GM12878 (cell line): ENCODE data around the gene TUBB4B. TPM values are rescaled to one million over a fixed set of nuclear protein-coding genes. Genes with fewer than 3 reads are reported as not detected.

Experiments
- ATAC-seq: fragments of 200-7000 bp; cut with Tn5 transposase; 3 replicates; pipeline ENCODE4 v1.9.1; 2020; ENCODE audit warnings: mild to moderate bottlenecking, moderate library complexity
- BruUV-seq: library from RNA; stranded (reverse); fragments of 400-500 nt; replicated peaks from 2 replicates; lab custom pipeline; 2021; lab: Mats Ljungman, UMichigan
- CTCF ChIA-PET: fragments of 300-600 bp; sonication (Branson Sonifier 250); formaldehyde crosslinking; extraction: SDS; loops from one replicate; lab custom pipeline; 2021; ENCODE audit warnings: inconsistent platforms; lab: Yijun Ruan, JAX
- POLR2A ChIA-PET: fragments of 350-600 bp; formaldehyde crosslinking; extraction: SDS; loops from one replicate; lab custom pipeline; 2021; ENCODE audit warnings: inconsistent platforms; lab: Charles Lee
- RAD21 ChIA-PET: fragments of 300-600 bp; sonication (Branson Sonifier 250); formaldehyde crosslinking; loops from one replicate; lab custom pipeline; 2023; ENCODE audit warnings: antibody characterized with exemption; ENCODE audit not compliant: unreplicated experiment; lab: Charles Lee
- SMC1A ChIA-PET: fragments of 300-600 bp; sonication (Branson Sonifier 250); formaldehyde crosslinking; loops from one replicate; lab custom pipeline; 2023; ENCODE audit not compliant: unreplicated experiment, uncharacterized antibody; lab: Charles Lee
- DNase-seq: peaks from one replicate; pipeline ENCODE4 v3.0.0-alpha.2; 2011; ENCODE audit warnings: low read depth, low spot score
- FAIRE-seq: peaks from 3 replicates; lab custom pipeline; 2011; peaks lifted over from hg19 to GRCh38; lab: Jason Lieb, UNC
- H2AFZ ChIP-seq: 2 replicates; pipeline ENCODE4 v1.6.0; 2011; ENCODE audit warnings: low read depth, low read length, control low read depth; ENCODE audit not compliant: control insufficient read depth
- H3K27ac ChIP-seq: 2 replicates; pipeline ENCODE4 v1.5.1; 2011; ENCODE audit warnings: control low read depth; ENCODE audit not compliant: control insufficient read depth, insufficient read depth
- H3K27me3 ChIP-seq, 2 experiments: replicated peaks in 1 of 2; 2 replicates each; pipeline versions ENCODE4 v1.6.0 to v1.6.1; 2011; ENCODE audit warnings: low read length in 1 of 2; ENCODE audit not compliant: control insufficient read depth in 2 of 2, insufficient read depth in 2 of 2
- H3K36me3 ChIP-seq, 2 experiments: 2 replicates each; pipeline ENCODE4 v1.5.1; 2011; ENCODE audit warnings: low read length in 1 of 2; ENCODE audit not compliant: control insufficient read depth in 2 of 2, insufficient read depth in 2 of 2
- H3K4me1 ChIP-seq: 2 replicates; pipeline ENCODE4 v1.6.1; 2011; ENCODE audit warnings: mild to moderate bottlenecking, low read length, moderate library complexity, mixed read lengths; ENCODE audit not compliant: control insufficient read depth, insufficient read depth
- H3K4me2 ChIP-seq: 2 replicates; pipeline ENCODE4 v1.6.0; 2011; ENCODE audit warnings: control low read depth; ENCODE audit not compliant: control insufficient read depth, insufficient read depth
- H3K4me3 ChIP-seq: fragments of 200-600 bp; sonication (generic); 2 replicates; pipeline ENCODE4 v1.5.1; 2016
- H3K79me2 ChIP-seq: 2 replicates; pipeline ENCODE4 v1.6.0; 2011; ENCODE audit warnings: low read length; ENCODE audit not compliant: control insufficient read depth, insufficient read depth
- H3K9ac ChIP-seq: 2 replicates; pipeline ENCODE4 v1.8.0; 2011; ENCODE audit warnings: low read length, control low read depth, mixed read lengths; ENCODE audit not compliant: control insufficient read depth, insufficient read depth
- H3K9me3 ChIP-seq: replicated peaks from 3 replicates; pipeline ENCODE4 v1.5.1; 2011; ENCODE audit warnings: mild to moderate bottlenecking, low read length; ENCODE audit not compliant: control insufficient read depth, insufficient read depth
- H4K20me1 ChIP-seq: 2 replicates; pipeline ENCODE4 v1.6.0; 2011; ENCODE audit not compliant: control insufficient read depth, insufficient read depth
- CUX1 ChIP-seq: IDR thresholded peaks from 2 replicates; pipeline ENCODE4 v1.6.1; 2012; ENCODE audit warnings: improper control_type of control experiment, low read depth, low read length; ENCODE audit not compliant: insufficient replicate concordance
- HDAC2 ChIP-seq: fragments of 200-600 bp; sonication (generic); IDR thresholded peaks from 2 replicates; pipeline ENCODE4 v1.6.1; 2017
- IRF5 ChIP-seq: fragments of 450-650 bp; IDR thresholded peaks from 2 replicates; pipeline ENCODE4 v1.6.1; 2017; ENCODE audit warnings: borderline replicate concordance
- MLLT1 ChIP-seq: fragments of 450-650 bp; IDR thresholded peaks from 2 replicates; pipeline ENCODE4 v1.6.1; 2016; ENCODE audit warnings: mild to moderate bottlenecking
- SKIL ChIP-seq: fragments of 450-650 bp; IDR thresholded peaks from 2 replicates; pipeline ENCODE4 v1.6.1; 2017; ENCODE audit warnings: mild to moderate bottlenecking, low read depth, inconsistent platforms; ENCODE audit not compliant: poor library complexity, severe bottlenecking
- ZBTB4 ChIP-seq: fragments of 450-650 bp; formaldehyde crosslinking; IDR thresholded peaks from 2 replicates; pipeline ENCODE4 v1.4.0; 2022; ENCODE audit warnings: mild to moderate bottlenecking, moderate library complexity
- WGBS: methylation state at CpG from one replicate; pipeline ENCODE4 v1.1.6; 2016; ENCODE audit warnings: low lambda C conversion rate; ENCODE audit not compliant: insufficient replicate concordance, insufficient coverage; ENCODE audit errors: missing lambda C conversion rate; 5-methylcytosine and 5-hydroxymethylcytosine counted together
- in situ Hi-C: fragments of 300-500 bp; cut with MboI; formaldehyde crosslinking; loops from 9 replicates; pipeline ENCODE4 v1.14.3; 2018; ENCODE audit warnings: mixed read lengths
- intact Hi-C: fragments of 100-400 bp; cut with micrococcal nuclease; formaldehyde crosslinking; loops from one replicate; pipeline ENCODE4 v1.14.2; 2022; ENCODE audit not compliant: unreplicated experiment
- polyA plus RNA-seq, 11 experiments: library from polyadenylated mRNA; depleted of rRNA in 4 of 11; unstranded in 6 of 11; stranded (reverse) in 5 of 11; fragments of >200 nt; fragmentation: Nextera tagmentation in 4 of 11; fragmentation: Illumina TruSeq in 1 of 11; extraction: Ambion mirVana in 4 of 11; extraction: Trizol in 1 of 11; gene quantifications; 1 replicate in 1 of 11; 2 replicates in 10 of 11; pipeline versions ENCODE4 v1.2.1 to v1.2.3, GENCODE V29; 2011 to 2016; ENCODE audit warnings: inconsistent platforms in 2 of 11, missing spikeins in 2 of 11, low read depth in 1 of 11
- total RNA-seq, 4 experiments: library from RNA; depleted of rRNA in 3 of 4; stranded (reverse); fragments of >200 nt in 3 of 4; fragmentation: Illumina TruSeq in 1 of 4; extraction: Trizol in 1 of 4; gene quantifications; 2 replicates each; pipeline versions ENCODE4 v1.2.1 to v1.2.3, GENCODE V29; 2013 to 2021

The TUBB4B gene
- total and polyA plus RNA-seq, 10 of the 15 experiments (the other 5 are each of a cell fraction or from before 2014, with no cell fraction given), result 23.0 to 532 (median 254) TPM

- TF ChIP-seq ZBTB4 (CRISPR knock-in tag), result no peak
- TF ChIP-seq SKIL, result no peak
- TF ChIP-seq IRF5, result no peak
Observed at GRCh38 chr9:137192448-137192780, 48.7 kb upstream of the TUBB4B start (continued).

GRCh38 chr9:137192859-137193258 lies 48.2 kb upstream of the TUBB4B start:
- Histone ChIP-seq H4K20me1 (peaks cover 7% of the 10 kb centered on the region; the same call in 1 of the 2 replicates), H3K27ac (no peak overlapping the region), H3K79me2 (peaks cover 19% of the 10 kb centered on the region), H3K4me2 (no peak overlapping the region), H2AFZ (no peak overlapping the region), H3K4me3 (no peak overlapping the region), H3K4me1 (peaks cover 7% of the 10 kb centered on the region), H3K9me3 (no peaks in the 10 kb centered on the region), H3K9ac (no peak overlapping the region), H3K36me3 (peaks cover 0 to 7% of the 10 kb centered on the region in 2 experiments; a peak in 2 of 4 replicates), H3K27me3 (no peaks in the 10 kb centered on the region)
- ChIA-PET SMC1A (no interaction called here), RAD21 (no interaction called here), CTCF (interaction anchor here (0.7 kb wide), 1 partner anchor 11 kb away, joined by 3 read pairs; no protein-coding TSS in a partner anchor), POLR2A (interaction anchor here (0.5 to 2.8 kb wide), 4 partner anchors 27 to 63 kb away, joined by 3 to 10 read pairs (median 5); partner anchors contain the start of gene CYSRT1)
- intact Hi-C loops, result no loop called here
- no TSS peak for BruUV-seq
- FAIRE-seq (no peak), DNase-seq (no peak), ATAC-seq (no peak)
- in situ Hi-C loops, result no loop called here
- 51% methylated on average over 2 of the region's 2 CpGs for WGBS
- no peak for TF ChIP-seq CUX1
- TF ChIP-seq HDAC2, result no peak
- TF ChIP-seq MLLT1, result no peak
